Psoas muscle (tissue), 8 donors: ENCODE results near the gene PTPN2. TPM values are rescaled to one million over a fixed set of nuclear protein-coding genes. Genes with fewer than 3 reads are reported as not detected.

Experiments
- ATAC-seq, 4 donors: fragments of 200-7000 bp; cut with Tn5 transposase; one replicate each; pipeline ENCODE4 v1.9.1; 2020; ENCODE audit warnings: moderate library complexity in 3 of 4, mild to moderate bottlenecking in 2 of 4
- DNase-seq, 2 donors: peaks; one replicate each; pipeline ENCODE4 v3.0.0-alpha.2; 2020
- H3K27ac ChIP-seq: fragments of 200-600 bp; one replicate; pipeline ENCODE4 v1.8.0; 2022
- H3K27me3 ChIP-seq, 3 donors: fragments of 200-600 bp in 1 of 3; one replicate each; pipeline versions ENCODE4 v1.6.1 to v1.8.0; 2013 to 2022; ENCODE audit warnings: low read length in 2 of 3, mild to moderate bottlenecking in 2 of 3, moderate library complexity in 1 of 3; ENCODE audit not compliant: insufficient read depth in 3 of 3
- H3K36me3 ChIP-seq, 2 donors: fragments of 200-600 bp in 1 of 2; one replicate each; pipeline versions ENCODE4 v1.6.1 to v1.8.0; 2013 to 2022; ENCODE audit warnings: low read depth in 1 of 2, mild to moderate bottlenecking in 1 of 2, moderate library complexity in 1 of 2; ENCODE audit not compliant: insufficient read depth in 1 of 2
- H3K4me1 ChIP-seq: fragments of 200-600 bp; one replicate; pipeline ENCODE4 v1.8.0; 2022
- H3K4me3 ChIP-seq: fragments of 200-600 bp; one replicate; pipeline ENCODE4 v1.8.0; 2022; ENCODE audit warnings: mild to moderate bottlenecking
- H3K9me3 ChIP-seq: fragments of 200-600 bp; one replicate; pipeline ENCODE4 v1.8.0; 2022
- WGBS, 3 donors: extraction: QIAGEN DNeasy Blood & Tissue Kit; methylation state at CpG; one replicate each; pipeline versions ENCODE4 v1.1.6 to v1.1.7; 2013; 5-methylcytosine and 5-hydroxymethylcytosine counted together
- intact Hi-C, 2 donors: fragments of 100-400 bp; cut with DNase I; formaldehyde crosslinking; loops; one replicate each; pipeline versions ENCODE4 v1.11.0 to v1.14.2; 2022
- polyA plus RNA-seq, 3 donors: library from polyadenylated mRNA; stranded (reverse); fragments of 200-250 nt; gene quantifications; one replicate each; pipeline ENCODE4 v1.2.3, GENCODE V29; 2013
- total RNA-seq, 4 donors: library from RNA; stranded (reverse); fragmentation: NEBNext Ultra II Directional in 2 of 4; extraction: Animal tissue kit (Norgen Biotek cat#: 25700) in 2 of 4; gene quantifications; one replicate each; pipeline versions ENCODE4 v1.2.1 to v1.2.4, GENCODE V29; 2021 to 2023
- TF ChIP-seq, protein P1 (sequence below): fragments of 200-600 bp; IDR thresholded peaks from one replicate; pipeline ENCODE4 v1.8.0; 2022; ENCODE audit warnings: antibody characterized with exemption
- donor health status: healthy with polysubstance abuse.
- donor health status: DM: no; HTN: no; CAD: no; lungs with moderate emphysema.
- donor health status: Bipolar disorder and iron deficiency.
- donor health status: healthy.
- donor health status: DM: yes; HTN: yes; CAD: no.
- donor health status: DM: no; HTN: no; CAD: no.
- donor health status: DM: no; HTN: no; CAD: no.
- donor health status: DM: yes; HTN: yes; CAD: no.

Gene PTPN2
- total and polyA plus RNA-seq, 7 donors: 8.4 to 27.0 (median 14.0) TPM

DNA sequence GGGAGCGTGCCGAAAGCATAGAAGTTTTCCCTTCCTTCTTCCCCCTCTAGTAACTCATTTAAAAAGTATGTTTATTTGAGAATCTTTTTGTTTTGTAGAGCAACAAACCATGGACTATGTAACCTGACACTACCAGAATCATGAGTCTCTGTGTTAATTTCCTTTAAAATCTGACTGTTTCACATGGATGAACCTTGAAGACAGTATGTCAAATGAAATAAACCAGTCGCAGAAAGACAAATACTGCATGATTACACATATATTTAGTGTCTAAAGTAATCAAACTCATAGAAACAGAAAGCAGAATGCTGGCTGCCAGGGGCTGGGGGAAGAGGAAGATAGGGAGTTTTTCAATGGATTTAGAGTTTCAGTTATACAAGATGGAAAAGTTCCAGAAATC, 32.3 kb downstream of the PTPN2 start:
- H3K9me3 ChIP-seq: no peaks in the 10 kb centered on the region
- no peak overlapping the region for H3K27ac ChIP-seq
- DNase-seq: no peak
- H3K36me3 ChIP-seq: peaks cover 0 to 10% of the 10 kb centered on the region in 2 donors
- TF ChIP-seq, protein P1, sequence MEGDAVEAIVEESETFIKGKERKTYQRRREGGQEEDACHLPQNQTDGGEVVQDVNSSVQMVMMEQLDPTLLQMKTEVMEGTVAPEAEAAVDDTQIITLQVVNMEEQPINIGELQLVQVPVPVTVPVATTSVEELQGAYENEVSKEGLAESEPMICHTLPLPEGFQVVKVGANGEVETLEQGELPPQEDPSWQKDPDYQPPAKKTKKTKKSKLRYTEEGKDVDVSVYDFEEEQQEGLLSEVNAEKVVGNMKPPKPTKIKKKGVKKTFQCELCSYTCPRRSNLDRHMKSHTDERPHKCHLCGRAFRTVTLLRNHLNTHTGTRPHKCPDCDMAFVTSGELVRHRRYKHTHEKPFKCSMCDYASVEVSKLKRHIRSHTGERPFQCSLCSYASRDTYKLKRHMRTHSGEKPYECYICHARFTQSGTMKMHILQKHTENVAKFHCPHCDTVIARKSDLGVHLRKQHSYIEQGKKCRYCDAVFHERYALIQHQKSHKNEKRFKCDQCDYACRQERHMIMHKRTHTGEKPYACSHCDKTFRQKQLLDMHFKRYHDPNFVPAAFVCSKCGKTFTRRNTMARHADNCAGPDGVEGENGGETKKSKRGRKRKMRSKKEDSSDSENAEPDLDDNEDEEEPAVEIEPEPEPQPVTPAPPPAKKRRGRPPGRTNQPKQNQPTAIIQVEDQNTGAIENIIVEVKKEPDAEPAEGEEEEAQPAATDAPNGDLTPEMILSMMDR: no peak
- intact Hi-C loops: no loop called here
- ATAC-seq: no peak
- H3K27me3 ChIP-seq: no peaks in the 10 kb centered on the region
- 81 to 88% (median 84%) methylated on average over 3 of the region's 3 CpGs for WGBS, 3 donors
- H3K4me3 ChIP-seq: no peak overlapping the region
- H3K4me1 ChIP-seq: no peaks in the 10 kb centered on the region

DNA sequence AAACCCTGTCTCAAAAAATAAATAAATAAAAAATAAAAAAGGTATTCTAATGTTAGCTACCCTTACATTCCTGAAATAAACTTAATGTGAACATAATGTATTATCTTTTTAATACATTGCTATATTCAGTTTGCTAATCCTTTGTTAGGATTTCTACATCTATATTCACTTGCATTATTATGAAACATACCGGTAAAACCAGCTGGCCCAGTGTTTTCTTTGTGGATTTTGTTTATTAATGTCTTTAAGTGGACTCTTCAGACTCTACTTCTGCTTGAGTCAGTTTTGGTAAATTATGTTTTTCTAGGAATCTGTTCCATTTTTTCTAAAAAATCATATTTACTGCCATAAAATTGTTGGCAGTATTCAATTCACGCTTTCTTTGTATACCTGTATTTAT, 34.5 kb downstream of the PTPN2 start:
- 96 to 100% (median 100%) methylated on average over 2 of the region's 2 CpGs for WGBS, 3 donors
- no peak overlapping the region for H3K27ac ChIP-seq
- no peaks in the 10 kb centered on the region for H3K4me1 ChIP-seq
- DNase-seq (no peak), ATAC-seq (no peak)
- H3K4me3 ChIP-seq: no peak overlapping the region
- intact Hi-C loops: loop anchor here in 1 of 2 donors (10.0 kb wide), 1 partner anchor 65 kb away; no protein-coding TSS in a partner anchor
- H3K27me3 ChIP-seq: no peaks in the 10 kb centered on the region
- H3K36me3 ChIP-seq: peaks cover 0 to 4% of the 10 kb centered on the region in 2 donors
- TF ChIP-seq, protein P1: no peak
- H3K9me3 ChIP-seq: no peaks in the 10 kb centered on the region

DNA sequence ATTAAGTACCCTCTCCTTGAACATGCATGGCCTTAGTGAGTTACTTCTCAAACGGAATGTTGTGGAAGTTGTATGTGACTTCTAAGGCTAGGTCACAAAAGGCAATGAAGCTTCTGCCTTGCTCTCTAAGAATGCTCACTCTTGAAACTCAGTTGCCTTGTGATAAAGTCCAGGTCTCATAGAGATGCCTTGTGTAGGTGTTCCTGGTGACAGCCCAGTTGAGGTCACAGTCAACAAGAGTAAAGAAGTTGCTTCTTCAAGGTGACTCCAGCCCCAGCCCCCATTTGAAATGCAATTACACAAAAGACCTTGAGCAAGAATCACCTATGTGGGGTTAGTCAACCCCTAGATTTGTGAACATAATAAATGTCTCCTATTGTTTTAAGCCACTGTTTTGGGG, 35.6 kb downstream of the PTPN2 start:
- DNase-seq: no peak
- 78 to 98% (median 88%) methylated on average over 1 of the region's 1 CpG for WGBS, 3 donors
- H3K27ac ChIP-seq: no peak overlapping the region
- no peaks in the 10 kb centered on the region for H3K4me1 ChIP-seq
- intact Hi-C loops: loop anchor here in 1 of 2 donors (10.0 kb wide), 1 partner anchor 64 kb away; no protein-coding TSS in a partner anchor
- no peaks in the 10 kb centered on the region for H3K36me3 ChIP-seq
- H3K9me3 ChIP-seq: no peaks in the 10 kb centered on the region
- H3K27me3 ChIP-seq: no peaks in the 10 kb centered on the region
- no peak overlapping the region for H3K4me3 ChIP-seq
- TF ChIP-seq, protein P1: no peak
- ATAC-seq: no peak

DNA sequence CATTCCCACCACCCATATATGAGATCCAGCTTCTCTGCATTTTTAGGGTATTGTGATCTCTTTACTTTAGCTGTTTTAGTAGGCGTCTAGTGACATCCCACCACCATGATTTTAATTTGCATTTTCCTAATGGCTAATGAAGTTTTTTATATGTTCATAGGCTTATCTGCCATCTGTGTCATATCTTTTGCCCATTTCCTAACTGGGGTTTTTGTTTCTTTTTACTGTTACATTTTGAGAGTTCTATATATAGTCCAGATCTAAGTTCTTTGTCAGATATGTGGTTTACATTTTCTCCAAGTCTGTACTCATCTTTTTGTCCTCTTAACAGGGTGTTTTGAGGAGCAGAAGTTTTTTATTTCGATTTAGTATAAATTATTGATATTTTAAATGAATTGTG, 39.6 kb downstream of the PTPN2 start:
- 95 to 99% (median 96%) methylated on average over 2 of the region's 2 CpGs for WGBS, 3 donors
- ATAC-seq (no peak), DNase-seq (no peak)
- intact Hi-C loops: loop anchor here in 1 of 2 donors (10.0 kb wide), 1 partner anchor 60 kb away; no protein-coding TSS in a partner anchor
- Histone ChIP-seq H3K36me3 (no peaks in the 10 kb centered on the region), H3K27me3 (no peaks in the 10 kb centered on the region), H3K4me1 (no peaks in the 10 kb centered on the region), H3K9me3 (no peaks in the 10 kb centered on the region), H3K4me3 (no peak overlapping the region), H3K27ac (no peak overlapping the region)
- TF ChIP-seq, protein P1: no peak
